Dermis microvascular lymphatic vessel endothelial cell (primary cell): ENCODE data around the gene GCN1. TPM values are rescaled to one million over a fixed set of nuclear protein-coding genes. Genes with fewer than 3 reads are reported as not detected.

Experiments
- total RNA-seq: library from RNA; depleted of rRNA; stranded (reverse); fragments of >200 nt; gene quantifications from 2 replicates; pipeline ENCODE4 v1.2.1, GENCODE V29; 2014

GCN1 gene
- total RNA-seq, 1 donor from 2014 or later: 68.0 TPM

Other genes with a start within 250 kb of the GCN1 start
- gene BICDL1, start 205.5 kb downstream of the GCN1 start, total RNA-seq: 0.13 TPM in 1 of 2 replicates, not detected in the other
- 38.8 and 42.0 TPM in 2 replicates for gene RAB35, start 78.0 kb downstream of the GCN1 start, total RNA-seq
- gene RPLP0, start 6.4 kb upstream of the GCN1 start, total RNA-seq: 2,789 and 3,613 TPM in 2 replicates
- 49.3 and 73.2 TPM in 2 replicates for gene PXN, start 71.0 kb upstream of the GCN1 start, total RNA-seq
- under 0.01 TPM in 2 replicates for gene RNU4-2, start 97.2 kb upstream of the GCN1 start, total RNA-seq
- under 0.01 TPM in 2 replicates for gene RNU4-1, start 98.5 kb upstream of the GCN1 start, total RNA-seq
- gene SIRT4, start 107.6 kb upstream of the GCN1 start, total RNA-seq: 1.5 and 1.8 TPM in 2 replicates
- not detected in 2 replicates for gene PLA2G1B, start 133.1 kb upstream of the GCN1 start, total RNA-seq
- gene MSI1, start 174.4 kb upstream of the GCN1 start, total RNA-seq: not detected in 2 replicates
- gene COX6A1, start 243.4 kb upstream of the GCN1 start, total RNA-seq: 417 and 434 TPM in 2 replicates